Mesenchymal stem cell (in vitro differentiated cells and primary cell): ENCODE measurements around the gene HECTD4.

Experiments
- DNase-seq: peaks from one replicate; pipeline ENCODE4 v3.0.0-alpha.2; 2013
- H2AFZ ChIP-seq: one replicate; pipeline ENCODE4 v1.6.1; 2013; ENCODE audit warnings: low read depth, mild to moderate bottlenecking, control low read depth, inconsistent platforms, low read length, moderate library complexity
- H2AK5ac ChIP-seq: 2 replicates; pipeline ENCODE4 v1.6.1; 2013; ENCODE audit warnings: low read length, moderate library complexity, mild to moderate bottlenecking, inconsistent platforms; ENCODE audit not compliant: severe bottlenecking
- H2BK120ac ChIP-seq: one replicate; pipeline ENCODE4 v1.6.1; 2013; ENCODE audit warnings: low read depth, mild to moderate bottlenecking, inconsistent platforms, low read length, moderate library complexity
- H2BK12ac ChIP-seq, 2 experiments: one replicate each; pipeline ENCODE4 v1.6.1; 2013; ENCODE audit warnings: inconsistent platforms in 2 of 2, low read length in 2 of 2, mild to moderate bottlenecking in 2 of 2, moderate library complexity in 2 of 2, control low read depth in 1 of 2
- H2BK15ac ChIP-seq: one replicate; pipeline ENCODE4 v1.6.1; 2013; ENCODE audit warnings: mild to moderate bottlenecking, low read depth, inconsistent platforms; ENCODE audit not compliant: poor library complexity, severe bottlenecking
- H2BK5ac ChIP-seq: 2 replicates; pipeline ENCODE4 v1.6.1; 2013; ENCODE audit warnings: low read depth, mild to moderate bottlenecking, low read length, control low read depth, inconsistent platforms; ENCODE audit not compliant: poor library complexity, severe bottlenecking
- H3K14ac ChIP-seq, 2 experiments: one replicate each; pipeline ENCODE4 v1.6.1; 2013; ENCODE audit warnings: inconsistent platforms in 2 of 2, low read length in 2 of 2, control low read depth in 1 of 2, mild to moderate bottlenecking in 1 of 2, moderate library complexity in 1 of 2
- H3K18ac ChIP-seq, 2 experiments: one replicate each; pipeline ENCODE4 v1.6.1; 2013; ENCODE audit warnings: inconsistent platforms in 2 of 2, low read length in 2 of 2, control low read depth in 1 of 2, low read depth in 1 of 2, mild to moderate bottlenecking in 1 of 2
- H3K23ac ChIP-seq, 2 experiments: one replicate each; pipeline ENCODE4 v1.6.1; 2013; ENCODE audit warnings: inconsistent platforms in 2 of 2, low read length in 2 of 2, mild to moderate bottlenecking in 2 of 2, moderate library complexity in 2 of 2, control low read depth in 1 of 2
- H3K27ac ChIP-seq: 2 replicates; pipeline ENCODE4 v1.5.1; 2013; ENCODE audit warnings: mild to moderate bottlenecking, moderate library complexity, low read length, control low read depth, inconsistent platforms; ENCODE audit not compliant: poor library complexity, severe bottlenecking
- H3K27me3 ChIP-seq, 2 experiments: 2 replicates each; pipeline versions ENCODE4 v1.6.1 to v1.7.0; 2013; ENCODE audit warnings: low read length in 2 of 2, mild to moderate bottlenecking in 2 of 2, moderate library complexity in 2 of 2, control low read depth in 1 of 2, inconsistent platforms in 1 of 2; ENCODE audit not compliant: control insufficient read depth in 1 of 2, insufficient read depth in 1 of 2
- H3K36me3 ChIP-seq, 2 experiments: 2 replicates each; pipeline versions ENCODE4 v1.6.1 to v1.7.0; 2013; ENCODE audit warnings: low read length in 2 of 2, control low read depth in 1 of 2, inconsistent platforms in 1 of 2, low read depth in 1 of 2, mild to moderate bottlenecking in 1 of 2; ENCODE audit not compliant: insufficient read depth in 2 of 2, control insufficient read depth in 1 of 2
- H3K4ac ChIP-seq, 2 experiments: one replicate each; pipeline ENCODE4 v1.6.1; 2013; ENCODE audit warnings: inconsistent platforms in 2 of 2, low read length in 2 of 2, mild to moderate bottlenecking in 2 of 2, moderate library complexity in 2 of 2, control low read depth in 1 of 2, low read depth in 1 of 2
- H3K4me1 ChIP-seq: 2 replicates; pipeline ENCODE4 v1.6.1; 2013; ENCODE audit warnings: low read depth, low read length, control low read depth; ENCODE audit not compliant: control insufficient read depth, insufficient read depth
- H3K4me2 ChIP-seq: 2 replicates; pipeline ENCODE4 v1.6.1; 2013; ENCODE audit warnings: low read length, mild to moderate bottlenecking, inconsistent platforms; ENCODE audit not compliant: poor library complexity, severe bottlenecking
- H3K4me3 ChIP-seq, 2 experiments: 2 replicates each; pipeline versions ENCODE4 v1.5.1 to v1.7.0; 2013; ENCODE audit warnings: low read length in 2 of 2, mild to moderate bottlenecking in 2 of 2, control low read depth in 1 of 2, low read depth in 1 of 2; ENCODE audit not compliant: insufficient read depth in 1 of 2
- H3K79me1 ChIP-seq: replicated peaks from 2 replicates; pipeline ENCODE4 v1.6.1; 2013; ENCODE audit warnings: mild to moderate bottlenecking, control low read depth, low read length, inconsistent platforms; ENCODE audit not compliant: poor library complexity, severe bottlenecking
- H3K9ac ChIP-seq: 2 replicates; pipeline ENCODE4 v1.7.0; 2013; ENCODE audit warnings: mild to moderate bottlenecking, low read length, moderate library complexity
- H3K9me3 ChIP-seq: 2 replicates; pipeline ENCODE4 v1.7.0; 2013; ENCODE audit warnings: mild to moderate bottlenecking, low read length; ENCODE audit not compliant: control insufficient read depth
- H4K8ac ChIP-seq: one replicate; pipeline ENCODE4 v1.6.1; 2013; ENCODE audit warnings: inconsistent platforms, mild to moderate bottlenecking, low read length, moderate library complexity
- H4K91ac ChIP-seq: one replicate; pipeline ENCODE4 v1.6.1; 2013; ENCODE audit warnings: mild to moderate bottlenecking, low read length, inconsistent platforms
- WGBS: methylation state at CpG from one replicate; pipeline ENCODE4 v1.1.7; 2013; ENCODE audit warnings: mixed read lengths; 5-methylcytosine and 5-hydroxymethylcytosine counted together

The HECTD4 gene

DNA sequence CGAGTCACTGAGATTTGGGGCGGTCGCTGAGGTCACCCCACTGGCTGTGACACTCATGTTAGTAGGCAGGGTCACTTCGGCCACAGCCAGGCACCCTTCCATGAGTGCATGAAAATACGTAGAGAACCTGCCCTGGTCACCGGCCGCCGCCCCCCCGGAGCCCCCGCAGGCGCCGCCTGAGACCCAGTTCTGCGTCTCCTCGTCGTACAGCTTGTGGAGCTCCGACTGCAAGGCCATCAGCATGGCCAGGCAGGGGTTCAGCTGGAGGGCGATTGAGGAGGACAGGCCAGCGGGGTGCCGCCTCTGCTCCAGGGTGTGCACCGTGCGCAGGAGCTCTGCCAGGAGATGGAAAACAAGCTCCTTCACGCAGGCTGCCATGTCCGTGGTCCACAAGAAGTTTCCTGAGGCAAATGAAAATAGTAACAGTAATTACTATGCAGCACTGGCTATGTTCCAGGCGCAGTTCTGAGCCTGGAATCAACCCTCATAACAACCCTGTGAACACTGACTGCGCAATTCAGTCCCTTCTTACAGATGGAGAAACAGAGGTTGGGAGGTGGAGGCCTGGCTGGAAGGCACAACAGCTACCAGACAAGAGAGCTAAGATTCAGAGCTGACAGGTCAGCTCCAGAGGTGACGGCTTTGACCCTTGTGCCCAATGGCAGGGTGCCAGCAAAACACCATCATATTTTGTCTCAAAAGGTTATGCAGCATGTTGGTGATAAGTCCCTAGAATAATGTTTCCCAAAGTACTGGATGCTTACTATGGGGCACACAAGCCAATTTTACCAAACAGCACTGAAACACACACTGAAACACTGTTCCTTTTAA, 196.9 kb downstream of the HECTD4 start:
- Histone ChIP-seq H2BK120ac (no peak overlapping the region), H3K4me2 (no peak overlapping the region), H2AK5ac (no peak overlapping the region), H3K18ac (no peak overlapping the region), H3K79me1 (peaks cover 8% of the 10 kb centered on the region), H4K91ac (no peak overlapping the region), H3K4me1 (no peaks in the 10 kb centered on the region), H4K8ac (no peak overlapping the region), H3K14ac (no peak overlapping the region), H2BK15ac (no peak overlapping the region), H2AFZ (no peak overlapping the region), H2BK12ac (no peak overlapping the region), H3K9me3 (no peaks in the 10 kb centered on the region), H3K9ac (no peak overlapping the region), H3K23ac (no peak overlapping the region), H2BK5ac (no peak overlapping the region), H3K4ac (no peak overlapping the region), H3K4me3 (no peak overlapping the region), H3K27ac (no peak overlapping the region), H3K27me3 (no peaks in the 10 kb centered on the region), H3K36me3 (peaks cover 45 to 57% of the 10 kb centered on the region in 2 experiments)
- DNase-seq, result no peak
- WGBS, result 98% methylated on average over 25 of the region's 26 CpGs

DNA sequence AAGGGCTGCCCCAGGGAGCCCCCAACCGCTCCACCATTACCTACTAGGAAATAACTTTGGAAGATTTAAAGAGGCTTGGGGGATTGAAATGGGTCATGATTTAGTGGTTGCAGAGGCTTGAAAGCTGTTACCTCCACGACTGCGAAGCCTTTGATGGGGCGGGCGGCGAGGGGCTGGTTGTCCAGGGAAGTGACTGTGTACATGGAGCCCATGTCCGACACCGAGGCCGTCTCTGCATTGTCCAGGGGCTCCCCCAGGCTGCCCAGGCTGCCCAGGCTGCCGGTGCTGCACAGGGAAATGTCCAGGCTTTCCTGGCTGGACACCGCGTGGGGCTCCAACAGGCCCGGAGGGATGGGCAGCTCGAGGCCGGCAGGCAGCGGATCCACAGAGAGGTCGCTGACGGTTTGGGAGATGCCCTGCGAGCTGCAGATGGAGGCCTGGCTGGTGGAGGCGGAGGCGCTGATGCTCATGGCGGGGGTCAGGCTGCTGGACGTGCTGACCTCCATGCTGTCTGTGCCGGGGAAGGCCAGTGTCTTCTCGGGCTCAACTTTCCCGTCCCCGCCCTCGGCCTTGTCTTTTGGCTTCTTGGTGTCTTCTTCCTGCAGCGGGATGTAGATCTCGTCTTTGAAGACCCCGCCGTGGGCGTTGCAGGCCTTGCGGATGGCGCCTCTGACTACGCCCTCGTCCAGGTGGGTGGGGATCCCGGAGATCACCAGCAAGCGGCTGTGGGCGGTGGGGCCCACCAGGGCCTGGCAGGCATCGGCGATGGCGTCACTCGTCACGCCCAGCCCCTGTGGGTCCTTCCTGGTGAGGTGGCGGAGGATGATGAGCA, 198.0 kb downstream of the HECTD4 start:
- no peak overlapping the region for H3K4me2 ChIP-seq
- H3K27ac ChIP-seq, result no peak overlapping the region
- peaks cover 8% of the 10 kb centered on the region for H3K79me1 ChIP-seq
- H3K14ac ChIP-seq, result no peak overlapping the region
- H2AK5ac ChIP-seq, result no peak overlapping the region
- no peak for DNase-seq
- H3K18ac ChIP-seq, result no peak overlapping the region
- no peak overlapping the region for H2BK15ac ChIP-seq
- H3K4me3 ChIP-seq, result no peak overlapping the region
- peaks cover 48 to 58% of the 10 kb centered on the region in 2 experiments for H3K36me3 ChIP-seq
- no peak overlapping the region for H2BK12ac ChIP-seq
- H3K23ac ChIP-seq, result no peak overlapping the region
- H2BK5ac ChIP-seq, result no peak overlapping the region
- 99% methylated on average over 45 of the region's 46 CpGs for WGBS
- H3K27me3 ChIP-seq, result no peaks in the 10 kb centered on the region
- no peak overlapping the region for H4K8ac ChIP-seq
- no peak overlapping the region for H2BK120ac ChIP-seq
- no peaks in the 10 kb centered on the region for H3K9me3 ChIP-seq
- H3K4me1 ChIP-seq, result no peaks in the 10 kb centered on the region
- no peak overlapping the region for H2AFZ ChIP-seq
- no peak overlapping the region for H3K9ac ChIP-seq
- no peak overlapping the region for H4K91ac ChIP-seq
- H3K4ac ChIP-seq, result no peak overlapping the region

GRCh38 chr12:112183141-112184021, 198.8 kb downstream of the HECTD4 start:
- no peak overlapping the region for H2AFZ ChIP-seq
- no peak overlapping the region for H3K4me3 ChIP-seq
- no peak overlapping the region for H3K4ac ChIP-seq
- H3K14ac ChIP-seq, result no peak overlapping the region
- H3K23ac ChIP-seq, result no peak overlapping the region
- no peak overlapping the region for H3K4me2 ChIP-seq
- WGBS, result 91% methylated on average over 9 of the region's 9 CpGs
- H2BK15ac ChIP-seq, result no peak overlapping the region
- peaks cover 53 to 61% of the 10 kb centered on the region in 2 experiments for H3K36me3 ChIP-seq
- no peak overlapping the region for H2BK120ac ChIP-seq
- no peaks in the 10 kb centered on the region for H3K9me3 ChIP-seq
- no peak overlapping the region for H2BK12ac ChIP-seq
- peaks cover 8% of the 10 kb centered on the region for H3K79me1 ChIP-seq
- no peak overlapping the region for H2AK5ac ChIP-seq
- no peaks in the 10 kb centered on the region for H3K4me1 ChIP-seq
- H3K27me3 ChIP-seq, result no peaks in the 10 kb centered on the region
- H3K18ac ChIP-seq, result no peak overlapping the region
- H2BK5ac ChIP-seq, result no peak overlapping the region
- DNase-seq, result no peak
- no peak overlapping the region for H4K91ac ChIP-seq
- H3K9ac ChIP-seq, result no peak overlapping the region
- H4K8ac ChIP-seq, result peak overlapping the region; percentile 33
- no peak overlapping the region for H3K27ac ChIP-seq
